GM18502 (cell line): ENCODE data around the gene ITPKC.
A peak's percentile ranks its signal among the peaks of the same experiment; 100 is the strongest.

ENCODE experiments used
- ATAC-seq: cut with Tn5 transposase; IDR thresholded peaks from one replicate; pipeline ENCODE4 v1.9.1; 2021; ENCODE audit warnings: mild to moderate bottlenecking; ENCODE audit not compliant: unreplicated experiment, poor library complexity

The ITPKC gene

DNA sequence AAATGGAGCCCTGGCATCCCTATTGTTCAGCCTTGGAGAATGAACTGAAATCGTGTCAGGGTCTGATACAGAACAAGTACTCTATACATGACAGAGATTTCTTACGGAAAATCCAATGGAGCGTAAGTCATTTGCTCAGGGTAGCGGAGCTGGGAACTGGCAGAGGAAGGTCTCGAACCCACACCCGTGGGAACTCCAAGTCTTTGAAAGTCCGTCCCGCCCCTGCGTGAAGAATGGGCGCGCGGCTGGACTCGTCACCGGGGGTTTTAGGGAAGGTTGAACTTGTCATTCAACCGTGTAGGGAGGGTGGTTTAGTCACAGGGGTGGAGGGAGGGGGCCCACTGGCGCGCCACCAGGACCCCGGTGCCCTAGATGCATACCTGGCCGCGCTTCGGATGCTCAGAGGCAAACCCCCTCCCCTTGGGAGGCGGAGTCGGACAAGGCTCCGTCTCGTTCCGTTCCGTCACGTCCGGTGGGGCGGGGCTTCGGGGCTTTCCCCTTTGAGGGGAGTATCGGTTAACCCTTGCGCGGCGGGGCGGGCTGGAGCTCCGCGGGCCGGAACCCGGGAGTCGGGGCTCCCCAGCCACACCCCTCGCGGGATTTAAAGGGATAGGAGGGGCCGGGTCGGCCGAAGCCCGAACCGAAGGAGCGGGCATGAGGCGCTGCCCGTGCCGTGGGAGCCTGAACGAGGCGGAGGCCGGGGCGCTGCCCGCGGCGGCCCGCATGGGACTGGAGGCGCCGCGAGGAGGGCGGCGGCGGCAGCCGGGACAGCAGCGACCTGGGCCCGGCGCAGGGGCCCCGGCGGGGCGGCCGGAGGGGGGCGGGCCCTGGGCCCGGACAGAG lies at the start of gene ITPKC, which contains the start of gene COQ8B:
ITPKC (plus strand) TSS at position 631 of the 843 bp plus-strand sequence; CDS start at position 655, 24 bp downstream.
COQ8B (minus strand) TSS at position 405 of the 843 bp plus-strand sequence. CDS start 2,254 bp downstream, outside the sequence.
- peak; percentile 71 for ATAC-seq

DNA sequence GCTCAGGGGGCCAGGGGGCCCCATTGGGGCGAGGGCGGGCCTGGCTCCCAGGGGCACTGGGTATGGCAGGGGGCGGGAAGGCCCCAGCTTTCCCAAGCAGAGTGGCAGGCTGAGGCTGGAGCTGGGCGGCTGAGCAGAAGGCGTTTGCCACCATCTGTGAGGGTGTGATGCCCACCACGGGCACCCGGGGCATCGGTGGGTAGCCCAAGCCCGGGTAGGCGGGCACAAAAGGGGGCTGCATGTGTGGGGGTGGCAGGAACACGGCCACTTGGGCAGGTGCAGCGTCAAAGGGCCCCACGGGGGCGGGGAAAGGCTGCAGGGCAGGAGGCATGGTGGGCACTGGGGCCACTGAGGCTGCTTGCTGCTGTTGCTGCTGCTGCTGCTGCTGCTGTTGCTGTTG lies 49.3 kb upstream of the ITPKC start:
- no peak for ATAC-seq

DNA sequence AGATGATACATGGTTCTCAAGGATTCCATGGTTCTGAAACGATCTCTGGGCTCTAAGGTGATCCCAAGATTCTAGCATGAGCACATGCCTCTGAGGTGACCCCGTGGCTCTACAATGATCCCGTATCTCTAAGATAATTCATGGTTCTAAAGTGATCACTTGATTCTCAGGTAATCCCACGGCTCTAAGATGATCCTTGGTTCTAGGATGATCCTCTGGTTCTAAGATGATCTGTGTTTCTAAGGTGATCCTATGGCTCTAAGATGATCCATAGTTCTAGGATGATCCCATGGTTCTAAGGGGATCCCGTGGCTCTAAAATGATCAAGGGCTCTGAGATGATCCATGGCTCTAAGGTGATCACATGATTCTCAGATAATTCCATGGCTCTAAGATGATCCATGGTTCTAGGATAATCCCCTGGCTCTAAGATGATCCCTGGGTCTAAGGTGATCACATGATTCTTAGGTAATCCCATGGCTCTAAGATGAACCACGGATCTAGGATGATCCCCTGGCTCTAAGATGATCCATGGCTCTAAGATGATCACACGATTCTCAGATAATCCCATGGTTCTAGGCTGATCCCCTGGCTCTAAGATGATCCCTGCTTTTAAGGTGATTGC lies 47.8 kb upstream of the ITPKC start:
- ATAC-seq: no peak

- no peak for ATAC-seq
Measured at GRCh38 chr19:40671404-40671803, 45.5 kb upstream of the ITPKC start.

GRCh38 chr19:40672038-40672437 lies 44.9 kb upstream of the ITPKC start:
- no peak for ATAC-seq

- ATAC-seq: no peak
Measured at GRCh38 chr19:40672573-40673299, 44.2 kb upstream of the ITPKC start.

DNA sequence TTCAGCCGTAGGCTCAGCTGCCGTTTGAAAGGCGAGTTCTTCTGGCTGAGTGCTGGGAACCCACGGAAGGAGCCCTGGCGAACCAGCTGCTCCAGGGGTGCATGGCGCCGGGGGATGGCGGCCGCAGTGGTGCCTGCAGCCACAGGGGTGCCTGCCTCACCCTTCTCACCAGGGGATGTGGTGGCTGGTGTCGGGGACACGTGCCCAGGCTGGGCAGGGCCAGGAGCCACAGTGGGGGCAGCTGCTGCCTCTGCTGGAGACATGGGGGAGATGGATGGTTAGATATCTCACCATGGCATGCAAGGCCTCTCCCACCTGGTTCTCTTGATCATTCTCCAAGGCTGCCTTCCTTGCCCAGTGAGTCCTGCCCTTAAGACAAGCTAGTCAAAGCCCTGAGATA lies 43.5 kb upstream of the ITPKC start:
- ATAC-seq: no peak

- no peak for ATAC-seq
Measured at GRCh38 chr19:40674291-40674690, 42.6 kb upstream of the ITPKC start.

DNA sequence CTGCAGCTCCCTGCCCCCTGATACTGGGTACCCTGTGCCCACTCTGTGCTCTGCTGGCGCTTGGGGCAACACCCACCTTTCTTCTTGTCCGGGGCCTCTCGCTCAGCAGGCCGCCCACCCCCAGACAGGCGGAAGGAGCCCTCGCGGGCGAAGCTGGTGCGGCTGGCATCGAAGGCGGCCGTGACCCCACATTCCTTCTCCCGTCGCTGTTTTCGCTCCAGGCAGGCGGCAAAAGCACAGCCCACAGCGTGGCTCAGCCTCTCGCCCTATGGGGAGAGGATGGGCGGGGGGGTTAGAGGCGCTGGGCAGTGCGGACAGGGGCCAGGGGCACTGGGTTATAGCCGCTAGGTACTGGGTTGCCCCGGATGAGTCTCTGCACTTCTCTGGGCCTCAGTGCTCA lies 39.8 kb upstream of the ITPKC start:
- ATAC-seq: no peak

- ATAC-seq: no peak
Measured at GRCh38 chr19:40681039-40681438, 35.9 kb upstream of the ITPKC start.

DNA sequence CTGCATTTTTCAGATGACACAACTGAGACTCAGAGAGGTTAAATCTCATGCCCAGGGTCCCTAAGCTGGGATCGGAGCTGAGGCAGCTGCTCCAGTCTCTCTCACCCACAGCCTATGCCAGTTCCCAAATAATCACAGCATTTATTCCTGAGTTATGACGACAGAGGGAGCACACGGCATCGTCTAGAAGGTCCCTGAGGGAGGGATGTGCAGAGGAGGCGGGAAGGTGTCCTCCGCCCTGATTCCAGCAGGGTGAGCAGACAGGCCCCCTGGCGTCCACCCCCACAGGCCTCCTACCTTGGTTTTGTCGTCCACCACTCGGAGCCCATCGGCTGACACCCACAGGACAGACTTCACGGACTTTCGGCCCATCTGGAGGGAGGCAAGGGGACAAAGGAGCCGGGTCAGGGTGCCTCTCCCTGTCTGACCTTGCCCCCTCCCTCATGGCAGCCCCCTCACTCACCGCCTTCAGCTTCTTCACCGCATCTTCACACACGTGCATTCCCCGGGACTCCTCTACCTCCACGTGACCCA lies 34.4 kb upstream of the ITPKC start:
- ATAC-seq: no peak

GRCh38 chr19:40683437-40683836 lies 33.5 kb upstream of the ITPKC start:
- ATAC-seq: no peak

DNA sequence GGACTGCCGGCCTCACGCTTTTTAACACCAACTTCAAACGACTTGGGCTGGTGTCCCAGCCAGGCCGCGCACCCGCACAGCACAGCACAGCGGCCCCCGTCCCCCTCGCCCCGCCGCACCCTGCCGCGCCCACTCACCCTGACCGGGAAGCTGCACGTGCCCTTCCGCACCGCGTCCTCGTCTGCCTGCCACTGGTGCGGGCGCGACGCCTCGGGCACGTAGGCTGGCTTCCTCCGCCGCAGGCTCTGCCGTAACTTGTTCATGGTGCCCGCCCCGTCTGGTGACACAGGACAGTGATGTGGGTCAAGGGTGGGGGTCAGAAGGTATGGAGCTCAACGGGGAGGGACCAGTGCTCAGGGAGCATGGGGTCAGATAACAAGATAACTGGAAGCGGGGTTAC lies 32.6 kb upstream of the ITPKC start:
- ATAC-seq: no peak

- ATAC-seq: no peak
Measured at GRCh38 chr19:40685016-40685526, 31.8 kb upstream of the ITPKC start.

GRCh38 chr19:40685563-40685962 lies 31.3 kb upstream of the ITPKC start:
- no peak for ATAC-seq

DNA sequence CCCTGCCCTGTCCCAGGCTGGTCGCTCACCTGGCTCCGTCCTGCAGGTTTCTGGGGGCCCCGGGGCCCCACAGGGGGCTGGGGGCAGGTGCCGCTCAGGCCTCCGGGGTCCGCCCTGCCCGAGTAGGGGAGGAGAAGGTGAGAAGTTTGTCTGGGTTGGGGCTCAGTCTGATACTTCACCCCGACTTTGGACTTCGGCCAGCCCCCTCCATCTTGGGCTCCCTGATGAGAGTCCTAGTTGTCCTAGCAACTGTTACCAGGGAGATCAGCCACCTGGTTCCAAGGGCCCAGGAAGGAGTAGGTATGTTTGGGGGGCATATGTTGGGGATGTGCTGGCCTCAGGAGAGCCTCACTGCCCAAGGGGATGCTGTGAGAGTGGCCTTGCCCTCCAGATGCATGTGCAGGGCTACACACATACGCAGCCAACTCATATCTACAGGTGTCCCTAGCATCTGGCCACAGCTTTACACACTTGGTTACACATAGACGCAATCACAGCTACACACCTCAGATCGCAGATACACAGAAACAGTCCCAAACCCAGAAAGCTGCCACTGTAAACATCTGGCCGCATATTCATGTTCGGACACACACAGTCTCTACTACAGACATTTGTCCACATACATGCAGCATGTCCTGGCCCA lies 29.9 kb upstream of the ITPKC start:
- no peak for ATAC-seq

DNA sequence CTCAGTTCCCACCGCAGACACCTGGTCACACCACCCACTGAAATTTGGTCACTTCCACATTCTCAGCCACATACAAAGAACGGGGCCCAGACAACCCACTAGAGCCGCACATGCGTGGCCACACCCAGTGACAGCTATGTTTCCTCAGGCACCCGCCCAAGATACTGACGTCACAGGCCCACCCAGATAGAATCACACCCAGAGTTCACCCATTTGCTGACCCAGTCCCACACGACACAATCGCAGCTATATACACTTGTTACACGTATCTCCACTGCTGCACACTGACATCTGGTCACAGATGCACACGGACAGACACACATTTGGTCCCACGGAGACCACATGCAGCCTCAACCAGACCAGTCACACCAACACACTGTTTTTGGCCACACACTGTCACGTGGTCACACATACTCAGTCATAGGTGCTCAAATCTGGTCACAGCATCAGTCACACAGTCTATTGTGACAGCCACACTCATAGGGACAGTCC lies 29.3 kb upstream of the ITPKC start:
- ATAC-seq: no peak

DNA sequence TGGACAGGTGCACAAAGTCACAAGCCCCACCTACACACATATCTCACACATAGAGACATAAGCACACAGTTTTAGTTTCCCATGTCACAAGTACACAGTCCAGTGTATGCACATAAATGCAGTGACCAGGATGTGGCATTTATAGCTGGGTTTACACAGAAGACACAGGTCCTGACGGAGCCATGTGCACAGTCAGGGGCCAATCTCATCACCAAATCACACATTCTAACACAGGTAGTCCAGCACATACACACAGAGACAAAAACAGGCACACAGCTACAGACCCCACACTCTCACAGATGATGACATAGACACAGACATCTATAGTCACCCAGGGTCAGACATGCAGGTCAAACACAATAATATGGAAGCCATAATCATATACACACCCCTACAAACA lies 28.6 kb upstream of the ITPKC start:
- ATAC-seq: no peak

DNA sequence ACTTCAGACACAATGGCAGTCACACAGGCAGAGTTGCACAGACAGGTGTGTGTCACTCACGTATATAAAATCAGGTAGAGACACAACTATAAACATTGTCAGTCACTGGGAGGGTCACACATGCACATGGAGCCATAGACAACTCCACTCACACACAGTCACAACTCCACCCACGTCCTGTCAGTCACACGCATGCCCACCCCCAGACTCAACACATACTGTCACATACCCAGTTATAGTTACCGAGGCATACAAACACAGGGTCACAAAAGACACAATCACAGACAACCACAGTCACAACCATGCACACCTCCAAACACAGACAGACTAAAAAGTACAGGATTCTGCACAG lies 27.9 kb upstream of the ITPKC start:
- ATAC-seq: no peak
